HepG2 (cell line): ENCODE data around the gene AHCY. TPM values are rescaled to one million over a fixed set of nuclear protein-coding genes. Genes with fewer than 3 reads are reported as not detected.
A peak's percentile ranks its signal among the peaks of the same experiment; 100 is the strongest.

Experiments used
- ATAD3A ChIP-seq: sonication (generic); formaldehyde crosslinking; IDR thresholded peaks from 2 replicates; pipeline ENCODE4 v1.4.0; 2020; ENCODE audit warnings: missing genetic modification reagents
- FOXK1 ChIP-seq: sonication (generic); formaldehyde crosslinking; IDR thresholded peaks from 2 replicates; pipeline ENCODE4 v1.4.0; 2020; ENCODE audit warnings: low read depth, missing genetic modification reagents, borderline replicate concordance
- FOXP1 ChIP-seq, 2 experiments: fragments of 450-650 bp in 1 of 2; IDR thresholded peaks; 2 replicates each; pipeline ENCODE4 v1.6.1; 2017 to 2018; ENCODE audit warnings: antibody characterized with exemption in 1 of 2
- GABPA ChIP-seq, 2 experiments: IDR thresholded peaks; 2 replicates each; pipeline ENCODE4 v1.6.1; 2011 to 2016; ENCODE audit warnings: low read depth in 2 of 2, low read length in 1 of 2, missing biosample characterization in 1 of 2, missing genetic modification characterization in 1 of 2
- JDP2 ChIP-seq: sonication (generic); formaldehyde crosslinking; IDR thresholded peaks from 2 replicates; pipeline ENCODE4 v1.8.1; 2022; ENCODE audit warnings: missing genetic modification reagents, borderline replicate concordance
- JUNB ChIP-seq: sonication (generic); formaldehyde crosslinking; IDR thresholded peaks from 2 replicates; pipeline ENCODE4 v1.8.0; 2022; ENCODE audit warnings: missing genetic modification reagents, mild to moderate bottlenecking, borderline replicate concordance
- KAT8 ChIP-seq: IDR thresholded peaks from 2 replicates; pipeline ENCODE4 v1.6.1; 2016; ENCODE audit warnings: missing genetic modification reagents, missing compliant biosample characterization
- KDM3A ChIP-seq: IDR thresholded peaks from 2 replicates; pipeline ENCODE4 v1.6.1; 2018; ENCODE audit warnings: low read depth, missing compliant biosample characterization
- MIER2 ChIP-seq: IDR thresholded peaks from 2 replicates; pipeline ENCODE4 v1.6.1; 2016; ENCODE audit warnings: missing biosample characterization, missing genetic modification reagents
- NPAS2 ChIP-seq: sonication (generic); formaldehyde crosslinking; IDR thresholded peaks from 2 replicates; pipeline ENCODE4 v1.8.0; 2022; ENCODE audit warnings: mild to moderate bottlenecking, missing genetic modification reagents, borderline replicate concordance
- PAWR ChIP-seq: sonication (generic); formaldehyde crosslinking; IDR thresholded peaks from 2 replicates; pipeline ENCODE4 v1.4.0; 2020; ENCODE audit warnings: missing genetic modification reagents, mild to moderate bottlenecking, borderline replicate concordance
- SETDB1 ChIP-seq: sonication (generic); formaldehyde crosslinking; IDR thresholded peaks from 2 replicates; pipeline ENCODE4 v1.5.1; 2020; ENCODE audit warnings: missing genetic modification reagents, mild to moderate bottlenecking, borderline replicate concordance
- SIN3A ChIP-seq: IDR thresholded peaks from 2 replicates; pipeline ENCODE4 v1.6.1; 2011; ENCODE audit warnings: low read depth, mild to moderate bottlenecking, control low read depth, low read length, borderline replicate concordance
- SOX13 ChIP-seq, 3 experiments: fragments of 450-650 bp in 1 of 3; sonication (generic) in 1 of 3; formaldehyde crosslinking in 1 of 3; IDR thresholded peaks in 2 of 3; conservative IDR thresholded peaks in 1 of 3; 2 replicates each; pipeline versions ENCODE4 v1.5.0 to v1.6.1; 2016 to 2020; ENCODE audit warnings: antibody characterized with exemption in 1 of 3, mild to moderate bottlenecking in 1 of 3, missing compliant biosample characterization in 1 of 3, missing genetic modification reagents in 1 of 3, moderate library complexity in 1 of 3
- TBL1XR1 ChIP-seq: fragments of 150-350 bp; IDR thresholded peaks from 2 replicates; pipeline ENCODE4 v1.6.1; 2014; ENCODE audit warnings: borderline replicate concordance, low read length; ENCODE audit not compliant: partially characterized antibody
- TCF12 ChIP-seq, 2 experiments: fragments of 450-650 bp in 1 of 2; sonication (generic) in 1 of 2; formaldehyde crosslinking in 1 of 2; IDR thresholded peaks; 2 replicates each; pipeline versions ENCODE4 v1.6.1 to v1.8.0; 2017 to 2022; ENCODE audit warnings: antibody characterized with exemption in 1 of 2, mild to moderate bottlenecking in 1 of 2, missing genetic modification reagents in 1 of 2, moderate library complexity in 1 of 2
- THAP7 ChIP-seq: sonication (generic); formaldehyde crosslinking; IDR thresholded peaks from 2 replicates; pipeline ENCODE4 v1.8.1; 2023; ENCODE audit warnings: mild to moderate bottlenecking, missing genetic modification reagents
- ZKSCAN8 ChIP-seq: IDR thresholded peaks from 2 replicates; pipeline ENCODE4 v1.6.1; 2016; ENCODE audit warnings: borderline replicate concordance, missing genetic modification reagents, missing compliant biosample characterization
- ZNF33A ChIP-seq: sonication (generic); formaldehyde crosslinking; IDR thresholded peaks from 2 replicates; pipeline ENCODE4 v1.5.1; 2020; ENCODE audit warnings: missing genetic modification reagents, mild to moderate bottlenecking, moderate library complexity, borderline replicate concordance
- ZNF382 ChIP-seq: sonication (generic); formaldehyde crosslinking; IDR thresholded peaks from 2 replicates; pipeline ENCODE4 v1.5.0; 2020; ENCODE audit warnings: missing genetic modification reagents, mild to moderate bottlenecking, borderline replicate concordance
- ZNF883 ChIP-seq: sonication (generic); formaldehyde crosslinking; IDR thresholded peaks from 2 replicates; pipeline ENCODE4 v1.5.1; 2020; ENCODE audit warnings: mild to moderate bottlenecking, missing genetic modification reagents; ENCODE audit errors: not compliant biosample characterization
- polyA plus RNA-seq, 8 experiments: library from polyadenylated mRNA; depleted of rRNA in 3 of 8; stranded (reverse) in 7 of 8; unstranded in 1 of 8; fragments of >200 nt; fragmentation: Illumina TruSeq in 4 of 8; extraction: Trizol in 4 of 8; gene quantifications; 2 replicates each; pipeline versions ENCODE4 v1.2.1 to v1.2.3, GENCODE V29; 2011 to 2016; ENCODE audit warnings: low read depth in 4 of 8, missing spikeins in 1 of 8, mixed read lengths in 1 of 8; ENCODE audit not compliant: insufficient read depth in 1 of 8
- total RNA-seq, 5 experiments: library from RNA; depleted of rRNA; stranded (reverse); fragments of >200 nt; fragmentation: Illumina TruSeq; extraction: Trizol; gene quantifications; 2 replicates each; pipeline ENCODE4 v1.2.3, GENCODE V29; 2016; ENCODE audit warnings: low read depth in 1 of 5
- TF ChIP-seq, protein P1 (sequence below): sonication (generic); formaldehyde crosslinking; IDR thresholded peaks from 2 replicates; pipeline ENCODE4 v1.4.0; 2020; ENCODE audit warnings: missing genetic modification reagents
- TF ChIP-seq, protein P2 (sequence below): sonication (generic); formaldehyde crosslinking; IDR thresholded peaks from 2 replicates; pipeline ENCODE4 v1.4.0; 2020; ENCODE audit warnings: mild to moderate bottlenecking, missing genetic modification reagents

The AHCY gene
- total and polyA plus RNA-seq, 2 of the 13 experiments (the other 11 are each of a cell fraction or from before 2014, with no cell fraction given): 407 to 419 TPM

DNA sequence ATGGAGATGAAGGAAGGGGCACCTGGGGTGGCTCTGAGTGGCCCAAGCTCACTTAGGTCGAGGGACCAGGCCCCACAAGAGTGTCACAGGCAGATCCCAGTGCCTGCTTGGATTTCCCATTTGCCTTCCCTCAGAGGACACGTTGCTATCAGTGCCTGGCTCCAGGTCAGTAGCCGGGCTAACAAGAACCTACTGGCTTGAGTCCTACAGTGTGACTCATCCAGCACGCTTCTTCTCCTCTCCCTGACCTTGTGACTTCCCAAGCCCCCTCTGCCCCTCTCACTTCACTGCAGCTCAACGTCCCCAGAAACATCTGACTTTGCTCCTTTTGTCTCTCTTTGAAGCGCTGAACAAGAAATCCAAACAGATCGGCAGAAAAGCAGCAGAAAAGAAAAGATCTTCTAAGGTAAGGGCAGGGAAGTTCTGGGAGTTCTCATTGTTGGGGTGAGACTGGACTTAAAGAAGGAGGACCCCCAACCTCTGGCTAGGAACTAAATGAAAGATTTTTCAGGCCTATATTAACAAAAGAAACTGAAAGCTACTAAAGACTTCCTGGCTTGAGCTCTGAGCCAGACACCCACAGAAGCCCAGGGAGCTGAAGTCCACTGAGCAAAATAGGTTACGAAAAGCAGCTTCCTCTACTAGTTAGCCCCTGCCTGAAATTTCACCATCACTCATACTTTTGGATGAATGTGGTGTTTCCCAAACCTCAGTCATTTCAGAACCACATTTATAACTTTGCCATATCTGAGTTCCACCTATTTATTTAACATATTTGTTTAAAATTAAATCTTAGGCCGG is 40.5 kb downstream of the AHCY start (continued):
- TF ChIP-seq TCF12 (IDR thresholded peaks at IDR 0.05) (no peak), TCF12 (CRISPR knock-in tag; IDR thresholded peaks at IDR 0.05) (no peak), TBL1XR1 (no peak), MIER2 (CRISPR knock-in tag) (no peak), THAP7 (no peak), ZNF883 (CRISPR knock-in tag) (no peak), SIN3A (no peak), ZKSCAN8 (CRISPR knock-in tag) (no peak), PAWR (CRISPR knock-in tag) (no peak), KAT8 (CRISPR knock-in tag) (no peak), ZNF33A (CRISPR knock-in tag) (no peak), GABPA (IDR thresholded peaks at IDR 0.05; ENCODE audit: low read depth, low read length) (no peak), GABPA (CRISPR knock-in tag; IDR thresholded peaks at IDR 0.05; ENCODE audit: low read depth) (no peak), KDM3A (CRISPR knock-in tag) (no peak), SETDB1 (CRISPR knock-in tag) (no peak), JUNB (no peak), NPAS2 (CRISPR knock-in tag) (no peak), FOXK1 (CRISPR knock-in tag) (no peak), ZNF382 (CRISPR knock-in tag) (no peak), JDP2 (CRISPR knock-in tag) (no peak), FOXP1 (IDR thresholded peaks at IDR 0.05) (no peak), FOXP1 (CRISPR knock-in tag; IDR thresholded peaks at IDR 0.05) (no peak), SOX13 (IDR thresholded peaks at IDR 0.05) (no peak), SOX13 (CRISPR knock-in tag; conservative IDR thresholded peaks at IDR 0.05 in 1 of 2, IDR thresholded peaks at IDR 0.05 in 1 of 2) (0 out of 4 replicates have a peak, but pooled peaks of 1 of the 2 experiments have one; percentile 19), ATAD3A (no peak)
- TF ChIP-seq, protein P1, sequence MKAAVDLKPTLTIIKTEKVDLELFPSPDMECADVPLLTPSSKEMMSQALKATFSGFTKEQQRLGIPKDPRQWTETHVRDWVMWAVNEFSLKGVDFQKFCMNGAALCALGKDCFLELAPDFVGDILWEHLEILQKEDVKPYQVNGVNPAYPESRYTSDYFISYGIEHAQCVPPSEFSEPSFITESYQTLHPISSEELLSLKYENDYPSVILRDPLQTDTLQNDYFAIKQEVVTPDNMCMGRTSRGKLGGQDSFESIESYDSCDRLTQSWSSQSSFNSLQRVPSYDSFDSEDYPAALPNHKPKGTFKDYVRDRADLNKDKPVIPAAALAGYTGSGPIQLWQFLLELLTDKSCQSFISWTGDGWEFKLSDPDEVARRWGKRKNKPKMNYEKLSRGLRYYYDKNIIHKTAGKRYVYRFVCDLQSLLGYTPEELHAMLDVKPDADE: no peak
- TF ChIP-seq, protein P2, sequence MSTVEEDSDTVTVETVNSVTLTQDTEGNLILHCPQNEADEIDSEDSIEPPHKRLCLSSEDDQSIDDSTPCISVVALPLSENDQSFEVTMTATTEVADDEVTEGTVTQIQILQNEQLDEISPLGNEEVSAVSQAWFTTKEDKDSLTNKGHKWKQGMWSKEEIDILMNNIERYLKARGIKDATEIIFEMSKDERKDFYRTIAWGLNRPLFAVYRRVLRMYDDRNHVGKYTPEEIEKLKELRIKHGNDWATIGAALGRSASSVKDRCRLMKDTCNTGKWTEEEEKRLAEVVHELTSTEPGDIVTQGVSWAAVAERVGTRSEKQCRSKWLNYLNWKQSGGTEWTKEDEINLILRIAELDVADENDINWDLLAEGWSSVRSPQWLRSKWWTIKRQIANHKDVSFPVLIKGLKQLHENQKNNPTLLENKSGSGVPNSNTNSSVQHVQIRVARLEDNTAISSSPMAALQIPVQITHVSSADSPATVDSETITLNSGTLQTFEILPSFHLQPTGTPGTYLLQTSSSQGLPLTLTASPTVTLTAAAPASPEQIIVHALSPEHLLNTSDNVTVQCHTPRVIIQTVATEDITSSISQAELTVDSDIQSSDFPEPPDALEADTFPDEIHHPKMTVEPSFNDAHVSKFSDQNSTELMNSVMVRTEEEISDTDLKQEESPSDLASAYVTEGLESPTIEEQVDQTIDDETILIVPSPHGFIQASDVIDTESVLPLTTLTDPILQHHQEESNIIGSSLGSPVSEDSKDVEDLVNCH: peak; percentile 86; the same call in 1 of the 2 replicates
